ENCODE data around the gene SATB2.

Gene SATB2

DNA sequence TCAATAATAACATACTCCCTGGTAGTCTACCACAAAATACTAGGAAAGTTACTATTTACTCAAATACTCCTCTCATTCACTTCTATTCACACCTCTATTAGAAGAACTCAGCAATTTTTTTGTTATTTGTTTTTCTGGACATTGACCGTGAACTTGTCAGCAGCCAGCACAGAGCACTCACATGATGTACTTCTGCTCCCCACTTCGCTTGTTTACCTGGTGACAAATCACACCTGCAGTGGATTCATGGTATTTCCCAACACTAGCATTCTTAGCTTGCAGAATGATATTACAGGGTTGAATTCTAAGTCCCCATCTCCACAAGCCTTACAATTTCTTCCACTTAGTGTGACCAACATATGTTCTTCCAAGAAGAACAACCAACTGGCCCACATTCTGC lies 238.2 kb downstream of the SATB2 start (continued):
- TF ChIP-seq ZNF202 (tag by site-specific recombination; IDR thresholded peaks at IDR 0.05; ENCODE audit: borderline replicate concordance), result no peak
- no peak for TF ChIP-seq SP7 (tag by site-specific recombination; IDR thresholded peaks at IDR 0.05)
- no peak for TF ChIP-seq ZNF280D (tag by site-specific recombination; IDR thresholded peaks at IDR 0.05)
- TF ChIP-seq KLF10 (tag by site-specific recombination; IDR thresholded peaks at IDR 0.05), result no peak

All from HEK293 (cell line).